Keratinocyte (primary cell): Measurements from ENCODE around the gene RGCC. TPM values are rescaled to one million over a fixed set of nuclear protein-coding genes. Genes with fewer than 3 reads are reported as not detected.
"Not testable (repeated sequence)": the region's sequence is repeated elsewhere in the genome, so short reads cannot be mapped to it uniquely, and the experiment has no call there.

Experiments
- DNase-seq: peaks from one replicate; pipeline ENCODE4 v3.0.0-alpha.2; 2011; ENCODE audit warnings: low read depth, missing footprints, low spot score
- FAIRE-seq: peaks from 2 replicates; lab custom pipeline; 2011; peaks lifted over from hg19 to GRCh38; lab: Jason Lieb, UNC
- H2AFZ ChIP-seq: 2 replicates; pipeline ENCODE4 v1.6.0; 2012; ENCODE audit warnings: low read length, control low read depth, inconsistent platforms; ENCODE audit not compliant: control insufficient read depth
- H3K27ac ChIP-seq: 2 replicates; pipeline ENCODE4 v1.5.1; 2011; ENCODE audit warnings: low read length; ENCODE audit not compliant: control insufficient read depth, insufficient read depth
- H3K27me3 ChIP-seq: 3 replicates; pipeline ENCODE4 v1.6.0; 2011; ENCODE audit warnings: low read length; ENCODE audit not compliant: control insufficient read depth, insufficient read depth; ENCODE audit errors: extremely low read depth
- H3K36me3 ChIP-seq, 2 experiments: 2 replicates in 1 of 2; 3 replicates in 1 of 2; pipeline ENCODE4 v1.5.1; 2011; ENCODE audit warnings: low read length in 2 of 2, mild to moderate bottlenecking in 1 of 2; ENCODE audit not compliant: control insufficient read depth in 2 of 2, insufficient read depth in 2 of 2; ENCODE audit errors: extremely low read depth in 1 of 2
- H3K4me1 ChIP-seq: 3 replicates; pipeline ENCODE4 v1.5.1; 2011; ENCODE audit warnings: low read length; ENCODE audit not compliant: control insufficient read depth, insufficient read depth; ENCODE audit errors: extremely low read depth
- H3K4me2 ChIP-seq: 3 replicates; pipeline ENCODE4 v1.6.0; 2011; ENCODE audit warnings: low read depth, low read length; ENCODE audit not compliant: control insufficient read depth, insufficient read depth; ENCODE audit errors: extremely low read depth
- H3K4me3 ChIP-seq, 3 experiments: fragments of 200-600 bp in 1 of 3; sonication (generic) in 1 of 3; 2 replicates in 2 of 3; 3 replicates in 1 of 3; pipeline ENCODE4 v1.5.1; 2011 to 2016; ENCODE audit warnings: low read length in 3 of 3, mild to moderate bottlenecking in 3 of 3, control low read depth in 2 of 3, inconsistent platforms in 1 of 3, low read depth in 1 of 3, mixed read lengths in 1 of 3, mixed run types in 1 of 3, moderate library complexity in 1 of 3; ENCODE audit not compliant: control insufficient read depth in 2 of 3, insufficient read depth in 2 of 3; ENCODE audit errors: extremely low read depth in 1 of 3
- H3K79me2 ChIP-seq: 2 replicates; pipeline ENCODE4 v1.6.0; 2012; ENCODE audit warnings: low read length; ENCODE audit not compliant: control insufficient read depth, insufficient read depth
- H3K9ac ChIP-seq: 3 replicates; pipeline ENCODE4 v1.6.0; 2011; ENCODE audit warnings: low read length; ENCODE audit not compliant: control insufficient read depth, insufficient read depth; ENCODE audit errors: extremely low read depth
- H3K9me1 ChIP-seq: 3 replicates; pipeline ENCODE4 v1.6.0; 2011; ENCODE audit warnings: low read length; ENCODE audit not compliant: control insufficient read depth, insufficient read depth; ENCODE audit errors: extremely low read depth
- H3K9me3 ChIP-seq: 2 replicates; pipeline ENCODE4 v1.5.1; 2012; ENCODE audit warnings: low read depth, low read length; ENCODE audit not compliant: control insufficient read depth
- H4K20me1 ChIP-seq: 3 replicates; pipeline ENCODE4 v1.6.0; 2011; ENCODE audit warnings: low read length; ENCODE audit not compliant: control insufficient read depth, insufficient read depth; ENCODE audit errors: extremely low read depth
- CTCF ChIP-seq, 3 experiments: IDR thresholded peaks in 1 of 3; conservative IDR thresholded peaks in 1 of 3; optimal IDR thresholded peaks in 1 of 3; 2 replicates in 2 of 3; 3 replicates in 1 of 3; pipeline versions ENCODE3 to v1.5.1; 2011; ENCODE audit warnings: low read length in 3 of 3, mild to moderate bottlenecking in 3 of 3, moderate library complexity in 2 of 3, control low read depth in 1 of 3, inconsistent platforms in 1 of 3; ENCODE audit not compliant: insufficient read depth in 2 of 3; ENCODE audit errors: extremely low read depth in 1 of 3
- EZH2 ChIP-seq: IDR thresholded peaks from one replicate; pipeline ENCODE4 v1.6.1; 2012; ENCODE audit warnings: inconsistent platforms, mild to moderate bottlenecking, low read length, moderate library complexity
- dilution Hi-C: fragments of 300-500 bp; cut with MboI; formaldehyde crosslinking; loops from one replicate; pipeline ENCODE4 v1.7.0; 2020; ENCODE audit warnings: low sequenced_read_pairs; ENCODE audit not compliant: extremely low pct_ligation_motif_present
- polyA plus RNA-seq, 5 experiments: library from polyadenylated mRNA; depleted of rRNA in 3 of 5; stranded (reverse) in 3 of 5; stranded (forward) in 1 of 5; unstranded in 1 of 5; fragments of >200 nt; gene quantifications; 1 replicate in 1 of 5; 2 replicates in 3 of 5; 3 replicates in 1 of 5; pipeline versions ENCODE4 v1.2.1 to v1.2.3, GENCODE V29; 2011 to 2012; ENCODE audit warnings: missing spikeins in 2 of 5, low read depth in 1 of 5, low replicate concordance in 1 of 5

Gene RGCC
- polyA plus RNA-seq, 1 donor (not counting 4 experiments of a cell fraction or from before 2014, with no cell fraction given) = 1.5 TPM

DNA sequence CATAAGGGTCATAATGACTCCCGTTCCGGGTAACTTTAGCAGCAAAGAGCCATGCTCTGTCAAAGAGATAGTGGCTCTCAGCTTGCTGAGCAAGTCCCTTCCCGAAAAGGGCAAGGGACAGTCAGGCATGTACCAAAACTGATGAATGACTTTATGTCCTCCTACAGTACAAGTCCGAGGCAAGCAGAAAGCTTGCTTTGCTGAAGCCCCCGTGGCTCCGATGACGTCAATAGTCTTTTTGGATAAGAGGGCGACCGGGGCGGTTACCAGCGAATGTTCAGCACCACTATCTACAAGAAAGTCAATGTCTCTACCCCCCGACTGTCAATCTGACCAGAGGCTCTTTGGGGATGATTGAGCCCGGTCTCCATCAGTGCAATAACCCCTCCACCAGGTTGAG lies 34.1 kb upstream of the RGCC start:
- H3K9me3 ChIP-seq, H3K36me3 ChIP-seq, H2AFZ ChIP-seq, H3K27ac ChIP-seq, DNase-seq, H3K4me3 ChIP-seq, H4K20me1 ChIP-seq, H3K27me3 ChIP-seq, dilution Hi-C loops, H3K9ac ChIP-seq, H3K4me1 ChIP-seq, H3K4me2 ChIP-seq, H3K9me1 ChIP-seq, H3K79me2 ChIP-seq, FAIRE-seq: not testable (repeated sequence)

DNA sequence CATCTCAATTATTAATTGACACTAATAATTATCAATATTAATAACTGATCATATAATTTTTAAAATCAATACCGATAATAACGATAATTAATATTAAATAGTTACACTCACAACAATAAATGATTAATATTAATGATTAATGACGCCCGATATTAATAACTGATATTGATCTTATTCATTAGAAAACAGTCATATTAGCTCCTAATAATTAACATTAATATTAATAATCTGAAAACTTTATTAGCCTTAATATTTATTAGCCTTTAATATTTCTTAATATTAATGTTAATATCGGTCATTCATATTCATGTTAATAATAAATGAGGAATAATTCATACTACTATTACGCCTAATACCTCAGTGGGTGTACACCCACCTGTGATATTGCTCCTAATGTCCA lies 32.7 kb upstream of the RGCC start:
- H3K27me3 ChIP-seq, H3K9me1 ChIP-seq, H3K9me3 ChIP-seq, H3K4me3 ChIP-seq, H3K4me2 ChIP-seq, dilution Hi-C loops, H3K27ac ChIP-seq, H3K4me1 ChIP-seq, DNase-seq, H2AFZ ChIP-seq, FAIRE-seq, H3K79me2 ChIP-seq, H3K36me3 ChIP-seq, H3K9ac ChIP-seq, H4K20me1 ChIP-seq: not testable (repeated sequence)

GRCh38 chr13:41426047-41426446 lies 31.3 kb upstream of the RGCC start:
- Histone ChIP-seq H3K4me3 (no peak overlapping the region), H3K79me2 (no peaks in the 10 kb centered on the region), H3K9ac (no peak overlapping the region), H4K20me1 (no peaks in the 10 kb centered on the region), H3K4me1 (peaks cover 3% of the 10 kb centered on the region), H3K27ac (no peak overlapping the region), H3K4me2 (no peak overlapping the region), H3K9me1 (no peaks in the 10 kb centered on the region), H3K9me3 (no peaks in the 10 kb centered on the region), H3K27me3 (peaks cover 3% of the 10 kb centered on the region), H2AFZ (no peak overlapping the region), H3K36me3 (no peaks in the 10 kb centered on the region)
- dilution Hi-C loops = no loop called here
- FAIRE-seq (no peak), DNase-seq (no peak)
- TF ChIP-seq CTCF (optimal IDR thresholded peaks at IDR 0.05 in 1 of 3, IDR thresholded peaks at IDR 0.05 in 1 of 3, conservative IDR thresholded peaks at IDR 0.05 in 1 of 3; ENCODE audit: extremely low read depth in 1 of 3, insufficient read depth in 2 of 3, low read length in 3 of 3) = no peak
- no peak for TF ChIP-seq EZH2
